AG08395 (cell line): ENCODE measurements around the gene SPRTN.

ENCODE experiments used
- DNase-seq: peaks from one replicate; pipeline ENCODE4 v3.0.0; 2012; ENCODE audit warnings: mixed read lengths, low spot score

Gene SPRTN

DNA sequence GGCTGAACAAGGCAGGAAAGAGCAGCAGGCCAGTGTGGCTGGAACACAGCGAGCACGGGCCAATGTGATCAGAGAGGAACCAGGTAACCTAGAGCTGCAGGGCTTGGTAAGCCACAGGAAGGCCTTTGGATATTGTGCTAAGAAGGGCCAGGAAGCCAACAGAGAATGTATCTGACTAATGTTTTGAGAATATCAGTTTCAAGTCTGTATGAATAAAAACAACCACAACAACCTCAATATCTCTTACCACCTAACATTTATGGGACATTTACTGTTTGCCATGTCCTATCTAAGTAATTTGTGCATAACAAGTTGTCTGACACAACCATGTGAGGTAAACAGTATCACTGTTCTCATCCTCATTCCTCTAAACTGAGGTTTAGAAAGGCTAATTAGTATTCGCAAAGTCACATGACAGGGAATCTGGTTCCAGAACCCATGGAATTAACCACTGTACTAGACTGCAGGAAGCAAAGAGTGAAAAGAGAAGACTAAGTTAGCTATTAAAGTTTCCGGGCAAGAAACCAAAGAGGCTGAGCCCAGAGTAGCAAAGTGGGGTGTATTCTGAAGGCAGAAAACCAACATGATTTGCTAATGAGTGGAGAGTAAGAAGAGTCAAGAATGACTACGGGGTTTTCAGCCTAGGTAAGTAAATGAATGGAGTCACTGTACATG, 38.9 kb downstream of the SPRTN start:
- no peak for DNase-seq

DNA sequence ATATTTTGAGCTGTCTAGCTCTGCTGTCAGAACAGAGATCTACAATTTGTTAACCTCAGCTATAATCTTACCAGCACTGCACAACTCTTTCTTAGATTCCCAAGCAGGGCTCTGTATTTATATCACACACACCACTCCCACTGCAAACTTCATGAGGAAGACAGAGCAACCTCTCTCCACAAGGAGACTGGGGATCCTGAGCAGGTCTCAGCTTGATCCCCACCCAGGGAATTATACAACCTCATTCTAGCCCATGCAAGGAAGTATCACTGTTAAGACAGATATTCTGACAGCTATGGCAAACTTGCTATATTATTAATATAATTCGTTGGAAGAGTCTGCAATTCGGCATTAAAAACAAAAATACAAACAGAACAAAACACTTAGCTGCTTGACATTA, 43.6 kb downstream of the SPRTN start:
- no peak for DNase-seq

DNA sequence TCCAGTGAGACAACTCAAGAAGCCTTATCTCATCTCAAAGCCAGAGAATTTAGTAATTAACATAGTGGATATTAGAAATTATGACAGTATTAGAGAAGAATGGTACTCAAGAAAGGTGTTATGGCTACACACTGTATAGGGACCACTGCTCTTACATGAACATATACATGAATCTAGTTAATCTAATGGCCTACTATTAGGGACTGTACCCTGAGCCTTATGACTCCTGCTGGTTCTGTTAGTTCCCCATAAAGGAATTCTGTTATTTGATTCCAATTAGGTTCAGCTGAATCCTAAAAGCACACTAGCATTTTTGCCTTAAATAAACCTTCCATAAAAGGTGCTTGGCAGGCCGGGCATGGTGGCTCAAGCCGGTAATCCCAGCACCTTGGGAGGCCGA, 44.3 kb downstream of the SPRTN start:
- no peak for DNase-seq

DNA sequence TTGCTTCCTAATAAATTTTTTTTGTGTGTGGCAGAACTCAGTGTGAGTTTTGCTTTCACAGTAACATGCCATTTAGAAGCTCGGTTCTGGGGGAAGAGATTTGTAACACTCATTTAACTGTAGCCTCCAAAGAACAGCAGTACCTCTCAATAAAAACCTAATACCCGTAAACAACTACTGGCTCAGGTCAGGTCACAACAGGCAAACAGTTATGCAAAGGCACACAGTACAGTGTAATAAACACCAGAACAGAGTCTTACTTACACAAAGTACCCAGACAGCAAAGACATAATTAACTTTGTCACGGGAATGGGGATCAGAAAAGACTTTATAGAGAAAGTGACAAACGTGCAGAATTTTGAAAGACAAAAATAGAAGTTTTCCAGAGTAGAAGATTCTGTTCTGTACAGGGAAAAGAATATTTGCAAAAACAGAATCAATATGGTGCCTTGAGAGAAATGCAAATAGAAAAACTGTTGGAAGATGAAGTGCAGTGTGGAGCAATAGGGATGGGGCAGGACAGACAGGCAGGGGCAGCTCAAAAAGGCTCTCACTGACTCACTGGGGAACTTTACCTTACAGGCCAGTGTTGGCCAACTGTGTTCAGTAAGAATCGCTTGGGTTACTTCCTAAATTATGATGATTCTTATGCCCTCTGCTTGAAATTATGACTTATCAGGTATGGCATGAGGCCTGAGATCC, 45.2 kb downstream of the SPRTN start:
- DNase-seq, result no peak

DNA sequence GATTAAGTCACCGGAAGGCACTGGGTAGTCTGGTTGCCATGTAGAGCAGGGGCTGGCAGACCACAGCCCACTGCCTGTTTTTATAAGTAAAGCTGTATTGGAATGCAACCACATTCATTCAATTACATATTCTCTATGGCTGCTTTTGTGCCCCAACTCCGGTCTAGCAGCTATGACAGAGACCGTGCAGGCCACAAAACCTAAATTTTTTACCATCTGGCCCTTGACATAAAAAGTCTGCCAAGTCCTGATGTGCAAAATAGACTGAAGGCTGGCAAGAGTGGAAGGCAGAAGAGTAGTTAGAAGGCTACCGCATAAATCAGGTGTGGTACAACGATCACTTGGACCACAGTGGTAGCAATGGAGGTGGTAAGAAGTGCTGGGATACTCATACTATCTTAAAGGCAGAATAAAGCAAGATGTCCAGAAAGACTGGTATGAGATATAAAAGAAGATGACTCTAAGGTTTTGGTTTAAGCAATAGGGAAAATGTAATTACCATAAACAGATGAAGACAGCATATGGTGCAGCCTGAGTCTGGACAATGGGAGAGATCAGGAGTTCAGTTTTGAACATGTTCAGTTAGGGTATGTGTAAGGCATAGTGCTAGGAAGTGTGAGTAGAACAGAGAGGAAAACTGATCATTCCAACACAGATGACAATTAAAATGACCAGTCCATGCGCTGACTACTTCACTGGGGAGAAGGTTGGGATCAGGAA, 46.8 kb downstream of the SPRTN start:
- no peak for DNase-seq

DNA sequence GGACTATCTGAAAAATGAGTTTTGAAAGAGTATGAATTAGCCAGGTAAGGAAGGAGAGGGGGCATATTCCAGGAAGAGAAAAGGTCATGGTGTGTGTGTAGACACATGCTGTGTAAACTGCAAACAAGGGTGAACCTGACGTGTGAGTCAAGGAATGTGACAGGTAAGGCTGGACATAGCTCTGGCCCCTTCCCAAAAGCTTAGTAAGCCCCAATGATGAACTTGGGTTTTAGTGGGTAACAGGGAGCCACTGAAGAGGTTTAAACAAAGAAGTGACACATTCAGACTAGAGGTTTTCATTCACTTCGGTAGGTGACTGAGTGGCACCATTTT, 47.3 kb downstream of the SPRTN start:
- DNase-seq, result no peak

DNA sequence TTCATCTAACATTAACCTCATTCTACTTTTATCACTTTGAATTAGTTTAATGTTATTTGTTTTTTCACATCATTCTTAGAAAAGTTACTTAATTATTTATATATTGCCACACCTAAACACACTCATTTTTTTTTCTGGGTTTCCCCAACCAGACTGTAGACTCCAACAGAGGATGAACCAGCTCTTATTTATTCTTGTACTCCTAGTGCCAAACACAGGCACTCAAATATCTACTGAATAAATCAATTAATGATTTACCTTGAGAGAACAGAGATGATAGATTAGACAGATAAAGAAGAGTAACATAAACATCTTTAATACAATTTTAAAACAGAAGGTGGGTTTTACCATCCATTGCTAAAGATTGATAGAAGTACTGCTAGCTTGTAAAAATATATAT, 48.4 kb downstream of the SPRTN start:
- no peak for DNase-seq

DNA sequence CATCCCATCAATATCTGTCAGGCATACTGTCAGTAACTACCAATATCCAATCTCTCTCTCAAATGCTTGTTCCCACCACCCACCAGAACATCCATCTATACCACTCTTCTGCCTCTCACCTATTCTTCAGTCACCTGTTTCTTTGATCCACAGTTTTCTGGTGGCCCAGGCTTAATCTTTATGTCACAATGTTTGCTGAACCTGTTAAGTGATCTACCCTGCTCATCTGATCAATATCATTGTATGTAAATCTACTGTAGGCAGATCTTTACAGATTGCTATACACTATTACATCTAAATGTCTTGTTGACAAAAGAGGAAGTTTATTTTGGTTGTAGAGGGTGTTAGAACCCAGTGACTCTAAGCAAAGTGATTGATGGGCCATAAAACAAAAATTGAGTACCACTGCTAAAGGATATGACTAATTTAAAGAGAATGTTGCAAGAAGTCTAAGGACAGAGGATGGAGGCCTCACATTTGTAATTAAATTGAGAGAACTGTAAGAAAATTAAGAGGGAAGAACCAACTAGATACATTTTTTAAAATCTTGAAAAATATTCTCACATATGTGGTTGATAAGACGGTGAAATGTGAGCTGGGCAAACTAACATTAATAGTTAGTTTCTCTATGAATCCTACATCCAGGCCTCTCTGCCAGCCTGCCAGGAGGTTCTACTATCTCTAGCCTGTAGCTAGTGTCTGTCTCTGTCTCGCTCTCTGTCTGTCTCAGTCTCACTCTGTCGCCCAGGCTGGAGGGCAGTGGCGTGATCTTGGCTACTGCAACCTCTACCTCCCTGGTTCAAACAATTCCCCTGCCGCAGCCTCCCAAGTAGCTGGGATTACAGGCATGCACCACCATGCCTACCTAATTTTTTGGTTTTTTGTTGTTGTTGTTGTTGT, 49.9 kb downstream of the SPRTN start:
- peak; percentile 48 for DNase-seq

DNA sequence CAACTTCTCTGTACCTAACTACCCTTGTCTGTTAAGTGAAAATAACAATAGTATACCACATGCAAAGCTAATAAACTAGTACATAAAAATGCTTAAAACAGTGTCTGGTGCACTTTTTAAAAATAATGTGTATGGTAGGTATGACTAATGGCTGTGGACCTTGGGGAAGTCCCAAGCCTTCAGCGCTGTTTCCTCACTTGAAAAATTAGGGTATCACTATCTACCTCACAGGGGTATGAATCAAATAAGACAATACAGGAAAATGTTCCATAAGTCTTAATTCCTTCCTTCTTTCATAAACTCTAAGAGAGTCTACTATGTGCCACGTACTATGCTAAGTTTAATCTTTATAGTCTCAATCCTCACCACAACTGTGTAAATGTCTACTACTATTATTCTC, 52.0 kb downstream of the SPRTN start:
- DNase-seq, result no peak

DNA sequence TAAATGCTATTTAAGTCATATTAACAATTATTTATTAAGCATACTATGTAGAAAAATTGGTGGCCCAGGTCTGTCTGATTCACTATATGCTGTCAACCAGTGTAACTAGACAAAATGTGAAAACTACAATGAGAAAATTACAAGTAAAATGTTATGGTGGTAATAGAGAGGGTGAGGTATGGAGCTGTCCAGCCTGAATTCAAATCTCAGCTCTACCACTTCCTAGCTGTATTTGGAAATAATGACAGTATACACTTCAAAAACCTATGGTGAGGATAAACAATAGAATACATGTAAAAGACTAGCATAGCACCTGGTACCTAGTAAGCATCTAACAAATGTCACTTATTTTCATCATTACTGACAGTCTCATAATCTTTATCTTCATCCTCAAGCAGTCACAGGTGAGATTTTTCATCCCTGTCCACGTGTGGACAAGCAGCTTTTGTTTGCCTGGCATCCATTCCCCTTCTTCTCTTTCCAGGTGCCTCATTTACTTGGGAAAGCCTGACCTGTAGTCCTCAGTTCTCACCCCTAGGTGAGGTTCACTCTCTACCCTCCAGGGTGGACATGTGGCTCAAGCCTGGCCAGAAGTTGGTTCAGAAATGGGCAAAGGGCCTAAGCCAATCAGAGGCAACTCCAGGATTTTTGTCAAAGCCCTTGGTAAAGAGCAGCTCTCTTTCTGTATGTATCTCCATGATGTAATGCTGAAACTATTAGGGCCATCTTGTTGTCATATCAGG, 54.5 kb downstream of the SPRTN start:
- DNase-seq, result no peak

DNA sequence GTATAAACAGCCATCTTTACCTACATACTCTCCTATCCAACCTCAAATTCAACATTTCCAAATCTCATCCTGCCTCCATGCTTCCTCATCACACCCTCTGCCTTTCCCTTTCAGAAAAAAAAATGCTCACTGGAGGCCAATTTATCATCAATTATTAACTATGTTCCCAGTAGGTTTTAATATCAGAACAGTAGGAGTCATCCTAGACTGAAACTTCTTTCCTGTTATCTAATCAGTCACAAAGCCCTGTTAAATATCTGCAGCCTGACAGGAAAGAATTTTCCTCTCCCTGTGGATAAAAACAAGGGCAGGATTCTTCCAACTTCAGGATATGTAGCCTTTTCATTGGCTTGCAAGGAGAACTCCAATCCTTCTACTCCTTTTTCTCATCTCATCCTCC, 55.6 kb downstream of the SPRTN start:
- no peak for DNase-seq

DNA sequence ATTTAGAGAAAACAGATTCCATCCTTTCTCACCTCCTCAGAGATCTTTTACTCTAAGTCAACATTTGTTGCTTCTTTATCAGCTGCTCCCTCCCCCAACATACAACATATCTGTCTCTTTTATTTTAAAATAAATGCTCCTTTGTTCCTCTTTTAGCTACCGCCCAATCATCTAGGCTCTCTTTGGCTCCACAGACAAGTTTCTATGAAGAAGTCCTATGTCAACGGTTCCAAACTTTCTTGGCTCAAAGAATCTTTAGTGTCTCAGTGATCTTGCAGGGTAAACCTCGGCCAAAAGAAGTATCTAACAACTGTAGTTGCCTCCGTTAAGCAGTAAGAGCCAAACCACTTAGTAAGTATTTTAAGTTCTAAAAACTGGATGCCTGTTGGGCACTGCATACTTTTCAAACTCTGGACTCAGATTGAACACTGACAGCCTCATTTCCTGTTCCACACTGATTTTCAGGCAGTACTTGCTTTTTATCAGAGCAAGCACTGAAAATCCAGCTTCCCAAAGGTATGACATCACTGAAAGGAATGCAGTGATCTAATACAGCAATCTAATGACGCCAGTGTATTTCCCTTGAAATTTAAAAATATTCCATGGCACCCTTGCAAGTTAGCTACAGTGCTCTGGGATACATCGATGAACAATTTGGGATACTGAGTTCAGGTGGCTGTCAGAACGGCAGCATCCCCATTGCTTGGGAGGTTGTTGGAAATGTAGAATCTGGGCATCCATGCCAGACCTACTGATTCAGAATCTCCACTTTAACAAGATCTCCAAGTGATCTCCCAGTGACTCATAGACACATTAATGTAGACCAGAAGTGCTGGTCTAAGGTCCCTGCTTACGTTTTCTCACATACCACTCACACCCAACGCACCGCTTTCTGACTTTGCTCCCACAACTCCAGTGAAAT, 57.2 kb downstream of the SPRTN start:
- DNase-seq, result peak; percentile 93

DNA sequence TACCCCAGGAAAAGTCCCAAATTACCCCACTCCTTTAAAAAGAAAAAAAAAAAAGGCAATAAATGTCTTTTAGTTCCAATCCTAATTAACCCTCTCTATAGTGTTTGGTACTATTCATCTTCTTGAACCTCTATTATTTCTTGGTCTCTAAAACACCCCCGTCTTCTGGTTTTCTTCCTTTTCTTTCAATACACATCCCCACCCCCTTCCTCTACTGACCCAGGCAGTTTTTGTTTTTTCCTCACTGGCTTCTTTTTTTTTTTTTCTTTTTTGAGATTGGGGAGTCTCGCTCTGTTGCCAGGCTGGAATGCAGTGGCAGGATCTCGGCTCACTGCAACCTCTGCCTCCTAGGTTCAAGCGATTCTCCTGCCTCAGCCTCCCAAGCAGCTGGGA, 57.9 kb downstream of the SPRTN start:
- DNase-seq, result no peak

DNA sequence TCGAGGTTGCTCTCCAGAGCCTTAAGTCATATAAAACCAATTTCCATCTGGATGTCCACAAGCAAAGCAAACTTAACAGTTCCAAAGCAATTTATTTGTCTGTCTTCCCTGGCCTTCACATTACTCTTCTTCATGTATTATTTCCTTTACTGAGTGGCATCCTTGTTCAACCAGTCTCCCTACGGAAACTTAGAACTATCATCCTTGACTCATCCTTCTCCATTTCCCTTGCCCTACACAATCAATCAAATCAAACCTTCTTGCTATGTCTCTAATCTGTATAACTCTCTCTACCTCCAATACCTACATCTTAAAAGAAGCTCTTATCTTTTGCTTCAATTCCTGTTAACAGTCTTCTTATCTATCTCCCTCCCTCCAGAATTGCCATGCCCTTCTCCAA, 58.5 kb downstream of the SPRTN start:
- DNase-seq, result no peak

DNA sequence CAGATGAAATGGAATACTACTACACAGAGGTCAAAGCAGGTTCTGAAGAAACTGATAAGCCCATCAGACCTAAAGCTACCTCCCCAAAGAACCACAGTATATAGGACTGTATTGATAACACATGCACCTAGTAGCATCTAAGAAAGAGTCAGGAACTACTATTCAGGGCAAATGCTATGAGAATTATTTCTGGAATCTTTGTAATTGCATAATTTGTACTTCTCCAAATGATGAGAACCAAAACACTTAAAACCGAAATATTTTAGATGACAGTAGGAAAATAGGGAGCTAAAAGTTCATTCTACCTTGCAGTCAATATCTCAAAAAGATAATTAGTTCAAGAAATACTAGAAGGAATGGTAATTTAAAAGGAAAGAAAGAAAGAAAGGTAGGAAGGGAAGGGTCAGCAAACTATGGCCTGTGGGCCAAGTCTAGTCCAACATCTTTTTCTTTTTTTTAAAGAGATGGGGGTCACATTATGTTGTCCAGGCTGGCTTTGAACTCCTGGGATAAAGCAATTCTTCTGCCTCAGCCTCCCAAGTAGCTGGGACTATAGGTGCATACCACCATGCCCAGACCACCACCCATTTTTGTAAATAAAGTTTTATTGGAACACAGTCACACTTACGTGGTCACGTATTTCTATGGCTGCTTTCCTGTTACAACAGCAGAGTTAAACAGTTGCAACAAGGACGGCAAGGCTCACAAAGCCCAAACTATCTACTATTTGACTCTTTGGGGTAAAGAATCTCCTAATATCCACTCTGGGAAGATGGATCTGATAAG, 60.0 kb downstream of the SPRTN start:
- no peak for DNase-seq

DNA sequence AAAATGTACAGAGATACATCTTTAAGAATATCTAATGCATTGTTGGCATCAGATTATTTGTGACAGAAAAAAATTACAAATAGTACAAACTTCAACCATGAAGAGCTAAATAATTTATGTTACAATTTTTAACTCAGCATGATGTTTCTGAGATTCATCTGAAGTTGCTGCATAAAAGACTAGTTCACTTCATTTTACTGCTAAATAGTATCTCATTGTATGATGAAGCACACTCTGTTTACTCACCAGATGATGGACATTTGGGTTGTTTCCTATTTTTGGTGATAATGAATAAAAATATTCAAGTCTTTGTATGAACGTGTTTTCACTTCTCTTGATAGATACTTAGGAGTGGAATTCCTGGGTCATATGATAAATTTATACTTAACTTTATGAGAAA, 63.4 kb downstream of the SPRTN start:
- DNase-seq, result no peak

DNA sequence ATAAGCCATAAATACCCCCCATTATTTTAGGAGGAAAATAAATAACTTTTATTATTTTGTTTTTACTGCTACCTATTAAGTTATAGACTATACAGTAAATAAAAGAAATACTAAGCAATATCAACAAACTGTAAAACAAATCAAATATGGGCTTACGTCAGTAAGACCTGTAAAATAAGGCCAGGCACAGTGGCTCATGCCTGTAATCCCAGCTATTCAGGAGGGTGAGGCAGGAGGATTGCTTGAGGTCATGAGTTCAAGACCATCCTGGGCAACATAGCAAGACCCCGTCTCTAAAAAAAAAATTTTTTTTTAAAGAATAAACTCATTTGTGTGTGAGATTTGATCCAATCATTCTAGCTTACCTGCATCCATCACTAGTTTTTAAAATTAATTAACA, 66.2 kb downstream of the SPRTN start:
- no peak for DNase-seq
